ENCODE results near the gene CPPED1. TPM values are rescaled to one million over a fixed set of nuclear protein-coding genes. Genes with fewer than 3 reads are reported as not detected.

Gene CPPED1
- total RNA-seq, 1 experiment from 2014 or later = 7.9 TPM

DNA sequence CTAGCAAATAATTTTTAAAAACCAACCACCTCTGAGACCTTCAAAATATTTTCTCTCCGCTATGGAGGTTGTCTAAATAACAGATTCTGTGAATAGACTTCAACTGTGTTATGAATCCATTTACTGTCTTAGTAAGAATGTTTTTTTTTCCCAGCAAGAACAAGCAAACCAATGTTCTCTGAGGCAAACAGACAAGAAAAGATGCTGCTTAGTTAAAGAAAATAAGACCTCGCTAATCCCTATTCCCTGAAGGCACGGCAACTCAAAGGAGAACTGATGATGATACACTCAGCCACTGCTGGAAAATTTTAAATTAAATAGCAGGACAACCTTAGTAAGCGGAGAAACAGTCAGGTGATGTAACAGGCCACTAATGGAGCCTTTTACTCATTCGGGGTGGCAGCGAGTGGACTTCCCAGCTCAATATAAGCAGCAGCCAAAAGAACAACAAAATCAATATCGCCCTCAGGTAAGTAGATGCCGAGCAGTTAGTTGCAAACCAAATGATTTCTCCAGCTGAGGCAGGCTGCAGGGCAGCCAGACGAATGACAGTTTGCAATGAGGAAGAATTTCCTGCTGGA lies 81.8 kb downstream of the CPPED1 start:
- H3K14ac ChIP-seq (ENCODE audit: insufficient read depth, low read length) = no peak overlapping the region

More for the DNA sequence above, 81.8 kb downstream of the CPPED1 start:
- no peak overlapping the region for H3K4me3 Mint-ChIP-seq
- Histone ChIP-seq H3K23ac (ENCODE audit: insufficient read length, low read depth, low read length) (no peak overlapping the region), H4K91ac (ENCODE audit: insufficient read length, low read depth, low read length) (no peak overlapping the region), H3K9me3 (ENCODE audit: control insufficient read depth, low read depth, low read length) (no peaks in the 10 kb centered on the region), H2BK20ac (ENCODE audit: low read depth, low read length, poor library complexity, severe bottlenecking) (no peak overlapping the region), H2BK5ac (ENCODE audit: insufficient read length, low read length) (no peak overlapping the region), H3K4me2 (ENCODE audit: insufficient read depth, insufficient read length, low read length) (no peak overlapping the region), H4K20me1 (ENCODE audit: control insufficient read depth, insufficient read depth, insufficient read length) (no peaks in the 10 kb centered on the region), H3K18ac (ENCODE audit: insufficient read length, low read depth, low read length) (no peak overlapping the region), H2BK15ac (ENCODE audit: low read depth, low read length) (no peak overlapping the region), H3K9ac (ENCODE audit: extremely low read depth, insufficient read length, low read length) (no peak overlapping the region), H3T11ph (ENCODE audit: low read length) (no peak overlapping the region), H2AFZ (ENCODE audit: low read length) (no peak overlapping the region), H3K23me2 (ENCODE audit: insufficient read length, low read depth, low read length, poor library complexity, severe bottlenecking) (no peaks in the 10 kb centered on the region), H3K79me2 (ENCODE audit: insufficient read depth, low read length) (no peaks in the 10 kb centered on the region), H3K27me3 (ENCODE audit: insufficient read depth, low read length) (no peaks in the 10 kb centered on the region), H2AK5ac (ENCODE audit: insufficient read length, low read length) (no peak overlapping the region), H3K79me1 (ENCODE audit: insufficient read depth, low read depth, low read length, poor library complexity, severe bottlenecking) (no peaks in the 10 kb centered on the region), H3K4me1 (ENCODE audit: insufficient read depth, low read length) (no peaks in the 10 kb centered on the region), H3K27ac (ENCODE audit: insufficient read length, low read depth, low read length) (no peak overlapping the region), H2BK12ac (ENCODE audit: insufficient read length, low read depth, low read length) (no peak overlapping the region), H3K56ac (ENCODE audit: insufficient read length, low read depth, low read length) (no peak overlapping the region), H4K8ac (replicated peaks; ENCODE audit: insufficient read length, low read depth, low read length) (no peak overlapping the region), H3K4ac (ENCODE audit: low read depth, low read length) (no peak overlapping the region), H2BK120ac (ENCODE audit: low read depth, low read length, poor library complexity, severe bottlenecking) (no peak overlapping the region), H4K5ac (ENCODE audit: insufficient read length, low read depth, low read length) (no peak overlapping the region)
- H3K9me3 Mint-ChIP-seq = peaks cover 2 to 4% of the 10 kb centered on the region in 2 experiments; a peak in 2 of 5 replicates
- DNase-seq = no peak
- no CpG with 5 or more reads among the region's 9 CpGs for WGBS (ENCODE audit: extremely low coverage, insufficient read length, low lambda C conversion rate)
- H3K27me3 Mint-ChIP-seq (ENCODE audit: low read depth) = no peaks in the 10 kb centered on the region
- H3K27ac Mint-ChIP-seq = no peak overlapping the region
- H3K36me3 Mint-ChIP-seq (ENCODE audit: insufficient read depth in 1 of 3, low read depth in 3 of 3) = peaks cover 0 to 3% (median 0%) of the 10 kb centered on the region in 3 experiments; a peak in 1 of 7 replicates
- TF ChIP-seq, protein P1, sequence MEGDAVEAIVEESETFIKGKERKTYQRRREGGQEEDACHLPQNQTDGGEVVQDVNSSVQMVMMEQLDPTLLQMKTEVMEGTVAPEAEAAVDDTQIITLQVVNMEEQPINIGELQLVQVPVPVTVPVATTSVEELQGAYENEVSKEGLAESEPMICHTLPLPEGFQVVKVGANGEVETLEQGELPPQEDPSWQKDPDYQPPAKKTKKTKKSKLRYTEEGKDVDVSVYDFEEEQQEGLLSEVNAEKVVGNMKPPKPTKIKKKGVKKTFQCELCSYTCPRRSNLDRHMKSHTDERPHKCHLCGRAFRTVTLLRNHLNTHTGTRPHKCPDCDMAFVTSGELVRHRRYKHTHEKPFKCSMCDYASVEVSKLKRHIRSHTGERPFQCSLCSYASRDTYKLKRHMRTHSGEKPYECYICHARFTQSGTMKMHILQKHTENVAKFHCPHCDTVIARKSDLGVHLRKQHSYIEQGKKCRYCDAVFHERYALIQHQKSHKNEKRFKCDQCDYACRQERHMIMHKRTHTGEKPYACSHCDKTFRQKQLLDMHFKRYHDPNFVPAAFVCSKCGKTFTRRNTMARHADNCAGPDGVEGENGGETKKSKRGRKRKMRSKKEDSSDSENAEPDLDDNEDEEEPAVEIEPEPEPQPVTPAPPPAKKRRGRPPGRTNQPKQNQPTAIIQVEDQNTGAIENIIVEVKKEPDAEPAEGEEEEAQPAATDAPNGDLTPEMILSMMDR (conservative IDR thresholded peaks at IDR 0.05) = no peak
- H3K4me1 Mint-ChIP-seq = peaks cover 5 to 14% of the 10 kb centered on the region in 2 experiments
